HL-60 (cell line): ENCODE data around the gene ERGIC3.

Experiments
- DNase-seq, 2 experiments: peaks; one replicate each; pipeline ENCODE4 v3.0.0-alpha.2; 2010 to 2020; ENCODE audit warnings: low read depth in 1 of 2, low spot score in 1 of 2
- H3K27ac ChIP-seq: fragments of 250-450 bp; sonication (Bioruptor Pico); replicated peaks from 2 replicates; pipeline ENCODE4 v1.5.1; 2020; ENCODE audit warnings: mild to moderate bottlenecking, moderate library complexity
- H3K27me3 ChIP-seq: fragments of 250-450 bp; sonication (Bioruptor Pico); 2 replicates; pipeline ENCODE4 v1.5.1; 2021; ENCODE audit warnings: mild to moderate bottlenecking, moderate library complexity; ENCODE audit not compliant: insufficient read depth, poor library complexity, severe bottlenecking
- H3K4me3 ChIP-seq: replicated peaks from 2 replicates; pipeline ENCODE4 v1.5.1; 2011; ENCODE audit warnings: mild to moderate bottlenecking, control low read depth, low read length; ENCODE audit not compliant: insufficient read depth
- CTCF ChIP-seq: IDR thresholded peaks from one replicate; pipeline ENCODE4 v1.5.1; 2011; ENCODE audit warnings: low read length, control low read depth, inconsistent platforms; ENCODE audit not compliant: insufficient read depth
- GABPA ChIP-seq: IDR thresholded peaks from 2 replicates; pipeline ENCODE4 v1.6.1; 2012; ENCODE audit warnings: low read depth
- POLR2AphosphoS5 ChIP-seq: IDR thresholded peaks from 2 replicates; pipeline ENCODE4 v1.6.1; 2012; ENCODE audit warnings: low read depth
- SPI1 ChIP-seq: IDR thresholded peaks from 2 replicates; pipeline ENCODE4 v1.6.1; 2012; ENCODE audit warnings: low read depth, mild to moderate bottlenecking, borderline replicate concordance
- TF ChIP-seq, protein P1 (sequence below): IDR thresholded peaks from 2 replicates; pipeline ENCODE4 v1.6.1; 2012; ENCODE audit warnings: low read depth; ENCODE audit not compliant: insufficient replicate concordance

The ERGIC3 gene

GRCh38 chr20:35600176-35600992, 58.5 kb downstream of the ERGIC3 start:
- H3K27me3 ChIP-seq, result peaks cover 19% of the 10 kb centered on the region
- DNase-seq, result no peak
- TF ChIP-seq GABPA, result no peak
- TF ChIP-seq SPI1, result no peak
- TF ChIP-seq POLR2AphosphoS5, result no peak
- TF ChIP-seq, protein P1, sequence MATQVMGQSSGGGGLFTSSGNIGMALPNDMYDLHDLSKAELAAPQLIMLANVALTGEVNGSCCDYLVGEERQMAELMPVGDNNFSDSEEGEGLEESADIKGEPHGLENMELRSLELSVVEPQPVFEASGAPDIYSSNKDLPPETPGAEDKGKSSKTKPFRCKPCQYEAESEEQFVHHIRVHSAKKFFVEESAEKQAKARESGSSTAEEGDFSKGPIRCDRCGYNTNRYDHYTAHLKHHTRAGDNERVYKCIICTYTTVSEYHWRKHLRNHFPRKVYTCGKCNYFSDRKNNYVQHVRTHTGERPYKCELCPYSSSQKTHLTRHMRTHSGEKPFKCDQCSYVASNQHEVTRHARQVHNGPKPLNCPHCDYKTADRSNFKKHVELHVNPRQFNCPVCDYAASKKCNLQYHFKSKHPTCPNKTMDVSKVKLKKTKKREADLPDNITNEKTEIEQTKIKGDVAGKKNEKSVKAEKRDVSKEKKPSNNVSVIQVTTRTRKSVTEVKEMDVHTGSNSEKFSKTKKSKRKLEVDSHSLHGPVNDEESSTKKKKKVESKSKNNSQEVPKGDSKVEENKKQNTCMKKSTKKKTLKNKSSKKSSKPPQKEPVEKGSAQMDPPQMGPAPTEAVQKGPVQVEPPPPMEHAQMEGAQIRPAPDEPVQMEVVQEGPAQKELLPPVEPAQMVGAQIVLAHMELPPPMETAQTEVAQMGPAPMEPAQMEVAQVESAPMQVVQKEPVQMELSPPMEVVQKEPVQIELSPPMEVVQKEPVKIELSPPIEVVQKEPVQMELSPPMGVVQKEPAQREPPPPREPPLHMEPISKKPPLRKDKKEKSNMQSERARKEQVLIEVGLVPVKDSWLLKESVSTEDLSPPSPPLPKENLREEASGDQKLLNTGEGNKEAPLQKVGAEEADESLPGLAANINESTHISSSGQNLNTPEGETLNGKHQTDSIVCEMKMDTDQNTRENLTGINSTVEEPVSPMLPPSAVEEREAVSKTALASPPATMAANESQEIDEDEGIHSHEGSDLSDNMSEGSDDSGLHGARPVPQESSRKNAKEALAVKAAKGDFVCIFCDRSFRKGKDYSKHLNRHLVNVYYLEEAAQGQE, result no peak
- TF ChIP-seq CTCF, result no peak
- H3K27ac ChIP-seq, result no peak overlapping the region
- no peak overlapping the region for H3K4me3 ChIP-seq

DNA sequence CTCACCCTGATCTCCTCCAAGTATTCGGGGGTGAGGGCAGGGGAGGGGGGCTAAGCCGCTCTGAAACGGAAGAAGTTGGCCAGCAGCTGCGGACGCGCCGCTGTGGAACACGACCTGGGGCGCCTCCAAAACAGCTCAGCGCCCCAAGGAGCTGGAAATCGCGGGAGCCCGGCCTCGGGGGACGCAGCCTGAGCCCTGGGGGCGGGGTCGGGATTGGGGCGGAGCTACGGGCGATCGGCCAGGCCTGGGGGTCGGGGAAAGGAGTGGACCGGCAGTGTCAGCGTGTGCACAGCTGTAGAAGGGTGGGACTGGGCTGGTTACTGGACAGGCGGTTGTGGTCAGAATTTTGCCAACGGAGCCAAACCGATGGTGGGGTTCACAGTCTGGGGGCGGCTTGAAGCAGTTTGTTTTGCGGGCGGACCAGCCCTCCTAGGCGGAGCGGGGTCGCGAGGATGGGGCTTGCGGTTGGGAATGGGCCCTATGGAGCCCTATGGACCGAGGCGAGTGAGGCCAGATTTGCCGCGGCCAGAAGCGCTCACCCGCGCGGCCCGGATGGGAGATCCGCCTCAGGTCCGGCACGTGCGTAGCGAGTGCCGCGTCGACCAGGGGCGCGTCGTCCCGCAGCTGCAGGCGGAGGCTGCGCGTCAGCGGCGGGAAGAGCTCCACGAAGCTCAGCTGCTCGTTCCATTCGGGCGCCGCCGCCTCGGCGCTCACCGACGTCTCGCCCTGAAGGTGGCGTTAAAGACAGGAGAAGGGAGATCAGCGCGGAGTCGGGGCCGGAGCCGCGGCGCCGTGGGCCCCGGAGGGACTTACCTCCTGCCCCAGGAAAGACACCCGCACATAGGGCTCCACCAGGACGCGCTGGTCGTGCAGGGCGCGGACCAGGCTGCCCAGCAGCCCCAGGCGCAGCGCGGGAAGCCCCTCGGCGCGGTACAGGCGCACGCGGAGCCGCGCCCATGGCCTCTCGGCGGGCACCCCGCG, 59.4 kb downstream of the ERGIC3 start:
- H3K27me3 ChIP-seq, result peaks cover 19% of the 10 kb centered on the region
- TF ChIP-seq SPI1, result no peak
- TF ChIP-seq CTCF, result peak; percentile 18
- TF ChIP-seq, protein P1, result no peak
- 0 out of 2 replicates have a peak, but pooled peaks have one; percentile 29 for TF ChIP-seq POLR2AphosphoS5
- TF ChIP-seq GABPA, result no peak; the same call in 1 of the 2 replicates
- no peak overlapping the region for H3K27ac ChIP-seq
- DNase-seq, result peak; percentile 60 to 83
- peak overlapping the region; percentile 25 for H3K4me3 ChIP-seq

DNA sequence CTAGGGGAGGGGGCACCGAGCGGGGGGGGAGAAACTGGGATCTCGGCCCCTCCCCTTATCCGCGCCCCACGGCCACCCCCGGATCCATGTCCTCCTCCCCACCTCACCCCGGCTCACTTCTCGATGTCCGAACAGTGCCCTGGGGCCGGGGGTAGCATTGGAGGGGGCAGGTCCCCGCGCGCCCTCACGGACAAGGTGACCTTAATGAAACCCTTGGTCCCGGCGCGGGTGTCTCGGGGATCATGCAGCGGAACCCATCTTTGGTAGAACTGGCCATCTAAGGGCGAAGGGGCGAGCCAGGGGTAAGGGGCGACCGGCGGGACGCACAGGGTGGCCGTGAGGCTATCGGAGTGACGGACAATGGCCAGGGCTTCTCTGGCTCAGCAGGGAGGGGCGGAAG, 60.1 kb downstream of the ERGIC3 start:
- H3K27ac ChIP-seq, result no peak overlapping the region
- TF ChIP-seq POLR2AphosphoS5 (no peak), SPI1 (no peak), GABPA (no peak), CTCF (no peak)
- TF ChIP-seq, protein P1, result no peak
- DNase-seq, result no peak
- peaks cover 19% of the 10 kb centered on the region for H3K27me3 ChIP-seq
- 0 out of 2 replicates have a peak overlapping the region, but pooled peaks have one; percentile 25 for H3K4me3 ChIP-seq
